GM12892 (cell line): Measurements from ENCODE around the gene ANKHD1.
A peak's percentile ranks its signal among the peaks of the same experiment; 100 is the strongest.

Source experiments
- DNase-seq: peaks from one replicate; pipeline ENCODE4 v3.0.0; 2011; ENCODE audit not compliant: insufficient read length
- FAIRE-seq: peaks from 2 replicates; lab custom pipeline; 2011; peaks lifted over from hg19 to GRCh38; lab: Jason Lieb, UNC
- POLR2A ChIP-seq: IDR thresholded peaks from 2 replicates; pipeline ENCODE4 v1.6.1; 2011; ENCODE audit warnings: low read depth, low read length, control low read depth
- POLR2AphosphoS5 ChIP-seq: IDR thresholded peaks from 2 replicates; pipeline ENCODE4 v1.6.1; 2011; ENCODE audit warnings: low read depth, low read length, control low read depth
- TAF1 ChIP-seq: IDR thresholded peaks from 2 replicates; pipeline ENCODE4 v1.6.1; 2011; ENCODE audit warnings: low read depth, mild to moderate bottlenecking, control low read depth, low read length, borderline replicate concordance

Gene ANKHD1

GRCh38 chr5:140509898-140510297, 108.3 kb downstream of the ANKHD1 start:
- FAIRE-seq = no peak

GRCh38 chr5:140513124-140513523, 111.5 kb downstream of the ANKHD1 start:
- TF ChIP-seq POLR2AphosphoS5 (no peak), POLR2A (no peak), TAF1 (no peak)
- DNase-seq (no peak), FAIRE-seq (no peak)

More at GRCh38 chr5:140509898-140510297, 108.3 kb downstream of the ANKHD1 start:
- DNase-seq = no peak
- no peak for TF ChIP-seq POLR2A
- TF ChIP-seq TAF1 = no peak

GRCh38 chr5:140524003-140524402, 122.4 kb downstream of the ANKHD1 start:
- FAIRE-seq (no peak), DNase-seq (no peak)
- TF ChIP-seq POLR2AphosphoS5 (no peak), TAF1 (no peak), POLR2A (no peak)

- TF ChIP-seq TAF1 (no peak), POLR2AphosphoS5 (no peak), POLR2A (no peak)
- FAIRE-seq (no peak), DNase-seq (no peak)
Measured at GRCh38 chr5:140540227-140540626, 138.6 kb downstream of the ANKHD1 start.

GRCh38 chr5:140542972-140543371, 141.3 kb downstream of the ANKHD1 start:
- no peak for DNase-seq
- TF ChIP-seq POLR2A = no peak
- no peak for TF ChIP-seq POLR2AphosphoS5
- TF ChIP-seq TAF1 = no peak
- no peak for FAIRE-seq

GRCh38 chr5:140544986-140545385, 143.4 kb downstream of the ANKHD1 start:
- no peak for DNase-seq
- FAIRE-seq = no peak
- TF ChIP-seq TAF1 = no peak
- no peak for TF ChIP-seq POLR2A
- no peak for TF ChIP-seq POLR2AphosphoS5

GRCh38 chr5:140545606-140546005, 144.0 kb downstream of the ANKHD1 start:
- FAIRE-seq = no peak
- DNase-seq = no peak
- no peak for TF ChIP-seq POLR2A
- no peak for TF ChIP-seq POLR2AphosphoS5
- no peak for TF ChIP-seq TAF1

GRCh38 chr5:140546851-140547507, 145.3 kb downstream of the ANKHD1 start:
- DNase-seq = no peak
- FAIRE-seq = no peak
- TF ChIP-seq POLR2AphosphoS5 (peak; percentile 6; the same call in 1 of the 2 replicates), TAF1 (no peak)

GRCh38 chr5:140547508-140548299, 146.1 kb downstream of the ANKHD1 start, which contains the start of gene EIF4EBP3:
TSS of gene EIF4EBP3 (plus strand) at chr5:140547662. CDS start at chr5:140547738, 76 bp downstream.
- TF ChIP-seq POLR2A (peak; percentile 68; the same call in 1 of the 2 replicates), TAF1 (no peak), POLR2AphosphoS5 (peak; percentile 55; the same call in 1 of the 2 replicates)
- DNase-seq (peak; percentile 82), FAIRE-seq (peak; percentile 98)

- DNase-seq (no peak), FAIRE-seq (no peak)
- TF ChIP-seq POLR2AphosphoS5 (no peak; the same call in 1 of the 2 replicates), TAF1 (no peak), POLR2A (no peak)
Measured at GRCh38 chr5:140548300-140548688, 146.7 kb downstream of the ANKHD1 start.

GRCh38 chr5:140548791-140549190, 147.2 kb downstream of the ANKHD1 start:
- no peak for FAIRE-seq
- no peak for DNase-seq
- no peak for TF ChIP-seq POLR2AphosphoS5
- TF ChIP-seq TAF1 = no peak
- TF ChIP-seq POLR2A = no peak
